Neural crest cell (in vitro differentiated cells): ENCODE data around the gene PFKFB1. TPM values are rescaled to one million over a fixed set of nuclear protein-coding genes. Genes with fewer than 3 reads are reported as not detected.

ENCODE experiments used
- DNase-seq: peaks from one replicate; pipeline ENCODE4 v3.0.0; 2021; ENCODE audit warnings: low read depth, mixed read lengths, low spot score
- H3K27ac Mint-ChIP-seq: one replicate; pipeline ENCODE4 v1.8.0; 2021; ENCODE audit warnings: mild to moderate bottlenecking, mixed read lengths; ENCODE audit not compliant: unreplicated experiment
- H3K27me3 Mint-ChIP-seq: 2 replicates; pipeline ENCODE4 v1.8.0; 2021; ENCODE audit warnings: low read depth, mild to moderate bottlenecking, mixed read lengths
- H3K36me3 Mint-ChIP-seq: 2 replicates; pipeline ENCODE4 v1.8.0; 2021; ENCODE audit warnings: low read depth, mild to moderate bottlenecking, mixed read lengths
- H3K4me1 Mint-ChIP-seq: 2 replicates; pipeline ENCODE4 v1.8.0; 2021; ENCODE audit warnings: mixed read lengths
- H3K4me3 Mint-ChIP-seq: one replicate; pipeline ENCODE4 v1.8.0; 2021; ENCODE audit warnings: mild to moderate bottlenecking, mixed read lengths
- H3K9me3 Mint-ChIP-seq: 2 replicates; pipeline ENCODE4 v1.8.0; 2021; ENCODE audit warnings: mixed read lengths
- total RNA-seq: library from RNA; stranded (reverse); gene quantifications from 2 replicates; pipeline ENCODE4 v1.2.1, GENCODE V29; 2021
- TF ChIP-seq, protein P1 (sequence below): fragments of 200-600 bp; sonication (generic); conservative IDR thresholded peaks from 2 replicates; pipeline ENCODE4 v1.5.0; 2021; ENCODE audit warnings: antibody characterized with exemption, mild to moderate bottlenecking

Gene PFKFB1
- total RNA-seq, 1 donor from 2014 or later = 0.77 TPM

DNA sequence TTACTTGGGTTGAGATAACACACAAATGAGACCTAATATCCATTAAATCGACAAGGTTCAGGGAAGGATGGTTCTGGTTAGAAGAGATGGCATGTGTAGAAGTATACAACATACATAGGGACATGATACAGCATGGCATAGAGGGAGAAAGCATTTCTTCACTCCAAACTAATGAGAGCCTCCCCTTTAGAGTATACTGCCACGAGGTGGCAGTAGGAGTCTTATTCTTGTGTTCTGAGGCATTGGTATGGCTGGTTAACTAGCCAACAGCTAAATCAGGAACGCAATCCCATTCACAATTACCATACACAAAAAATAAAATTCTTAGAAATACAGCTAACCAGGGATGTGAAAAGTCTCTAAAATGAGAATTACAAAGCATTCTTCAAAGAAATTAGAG lies 102.4 kb downstream of the PFKFB1 start:
- Mint-ChIP-seq H3K27me3 (no peaks in the 10 kb centered on the region), H3K27ac (no peak overlapping the region), H3K36me3 (peaks cover 2% of the 10 kb centered on the region), H3K4me3 (no peak overlapping the region), H3K9me3 (peaks cover 22% of the 10 kb centered on the region), H3K4me1 (no peaks in the 10 kb centered on the region)
- TF ChIP-seq, protein P1, sequence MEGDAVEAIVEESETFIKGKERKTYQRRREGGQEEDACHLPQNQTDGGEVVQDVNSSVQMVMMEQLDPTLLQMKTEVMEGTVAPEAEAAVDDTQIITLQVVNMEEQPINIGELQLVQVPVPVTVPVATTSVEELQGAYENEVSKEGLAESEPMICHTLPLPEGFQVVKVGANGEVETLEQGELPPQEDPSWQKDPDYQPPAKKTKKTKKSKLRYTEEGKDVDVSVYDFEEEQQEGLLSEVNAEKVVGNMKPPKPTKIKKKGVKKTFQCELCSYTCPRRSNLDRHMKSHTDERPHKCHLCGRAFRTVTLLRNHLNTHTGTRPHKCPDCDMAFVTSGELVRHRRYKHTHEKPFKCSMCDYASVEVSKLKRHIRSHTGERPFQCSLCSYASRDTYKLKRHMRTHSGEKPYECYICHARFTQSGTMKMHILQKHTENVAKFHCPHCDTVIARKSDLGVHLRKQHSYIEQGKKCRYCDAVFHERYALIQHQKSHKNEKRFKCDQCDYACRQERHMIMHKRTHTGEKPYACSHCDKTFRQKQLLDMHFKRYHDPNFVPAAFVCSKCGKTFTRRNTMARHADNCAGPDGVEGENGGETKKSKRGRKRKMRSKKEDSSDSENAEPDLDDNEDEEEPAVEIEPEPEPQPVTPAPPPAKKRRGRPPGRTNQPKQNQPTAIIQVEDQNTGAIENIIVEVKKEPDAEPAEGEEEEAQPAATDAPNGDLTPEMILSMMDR = peak; percentile 59
- no peak for DNase-seq

DNA sequence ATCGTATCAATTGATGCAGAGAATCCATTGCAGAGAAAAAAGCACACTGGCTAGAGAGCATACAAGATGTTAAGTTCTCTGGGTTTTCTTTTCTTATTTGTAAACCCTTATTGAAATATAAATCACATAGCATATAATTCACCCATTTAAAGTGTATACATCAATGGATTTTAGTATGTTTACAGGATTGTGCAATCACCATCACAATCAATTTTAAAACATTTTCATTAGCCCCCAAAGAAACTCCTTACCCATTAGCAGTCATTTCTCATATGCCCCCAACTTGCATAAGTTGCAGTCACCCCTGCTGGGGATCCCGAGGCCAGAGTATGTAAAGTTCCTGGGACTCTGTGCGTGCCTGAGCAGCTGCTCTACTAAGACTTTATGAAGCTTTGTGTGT lies 108.2 kb downstream of the PFKFB1 start:
- Mint-ChIP-seq H3K27me3 (no peaks in the 10 kb centered on the region), H3K4me3 (no peak overlapping the region), H3K9me3 (peaks cover 15% of the 10 kb centered on the region), H3K27ac (no peak overlapping the region), H3K4me1 (no peaks in the 10 kb centered on the region), H3K36me3 (no peaks in the 10 kb centered on the region)
- TF ChIP-seq, protein P1 = no peak
- no peak for DNase-seq

Other genes starting within 250 kb of the PFKFB1 start
- 0.05 and 0.30 TPM in 2 replicates for gene ITIH6, start 195.9 kb downstream of the PFKFB1 start, total RNA-seq
- 238 and 259 TPM in 2 replicates for gene MAGED2, start 186.4 kb downstream of the PFKFB1 start, total RNA-seq
- 106 and 120 TPM in 2 replicates for gene TRO, start 73.4 kb downstream of the PFKFB1 start, total RNA-seq
- gene APEX2, start 6.2 kb upstream of the PFKFB1 start, total RNA-seq = 19.6 and 20.9 TPM in 2 replicates
- gene ALAS2, start 36.8 kb upstream of the PFKFB1 start, total RNA-seq = not detected in 2 replicates
- gene PAGE2B, start 80.8 kb upstream of the PFKFB1 start, total RNA-seq = not detected in 2 replicates
- gene PAGE2, start 94.8 kb upstream of the PFKFB1 start, total RNA-seq = not detected in 2 replicates
- gene PAGE5, start 226.2 kb upstream of the PFKFB1 start, total RNA-seq = not detected in 2 replicates